Cardiac septum (tissue), 1 donor: ENCODE measurements around the gene LYVE1. TPM values are rescaled to one million over a fixed set of nuclear protein-coding genes. Genes with fewer than 3 reads are reported as not detected.
"Not testable (repeated sequence)": the region's sequence is repeated elsewhere in the genome, so short reads cannot be mapped to it uniquely, and the experiment has no call there.

Experiments
- DNase-seq: peaks from one replicate; pipeline ENCODE4 v3.0.0-alpha.2; 2020; ENCODE audit warnings: low spot score
- intact Hi-C: fragments of 100-400 bp; cut with DNase I; formaldehyde crosslinking; loops from one replicate; pipeline ENCODE4 v1.14.0; 2022
- total RNA-seq: library from RNA; stranded (reverse); fragmentation: NEBNext Ultra II Directional; extraction: Animal tissue kit (Norgen Biotek cat#: 25700); gene quantifications from one replicate; pipeline ENCODE4 v1.2.1, GENCODE V29; 2021
- donor health status: DM: no; HTN: no; CAD: no.

LYVE1 gene
- total RNA-seq, 1 donor from 2014 or later = 15.2 TPM

DNA sequence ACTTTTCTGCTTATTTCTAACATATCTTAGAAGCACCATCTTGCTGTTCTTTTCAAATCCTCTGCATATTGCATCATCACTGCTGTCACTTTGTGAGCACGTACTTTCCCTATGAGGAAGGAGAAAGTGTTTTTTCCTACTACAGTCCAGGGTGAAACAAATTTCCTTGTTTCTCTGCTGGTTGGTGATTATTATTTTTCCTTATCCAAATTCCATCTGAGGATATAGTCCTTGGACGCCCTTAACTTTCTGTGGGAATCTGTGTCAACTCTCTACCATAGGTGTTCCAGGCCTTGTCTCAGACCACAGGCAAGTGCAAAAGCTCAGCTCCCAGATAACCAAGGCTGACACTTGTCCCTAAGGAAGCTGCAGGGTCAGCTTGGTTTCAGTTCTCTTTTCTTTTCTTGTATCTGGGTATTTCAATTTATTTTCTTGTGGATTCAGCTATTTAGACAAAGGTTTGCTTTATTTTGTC, 29.4 kb upstream of the LYVE1 start:
- DNase-seq = no peak
- intact Hi-C loops = no loop called here

DNA sequence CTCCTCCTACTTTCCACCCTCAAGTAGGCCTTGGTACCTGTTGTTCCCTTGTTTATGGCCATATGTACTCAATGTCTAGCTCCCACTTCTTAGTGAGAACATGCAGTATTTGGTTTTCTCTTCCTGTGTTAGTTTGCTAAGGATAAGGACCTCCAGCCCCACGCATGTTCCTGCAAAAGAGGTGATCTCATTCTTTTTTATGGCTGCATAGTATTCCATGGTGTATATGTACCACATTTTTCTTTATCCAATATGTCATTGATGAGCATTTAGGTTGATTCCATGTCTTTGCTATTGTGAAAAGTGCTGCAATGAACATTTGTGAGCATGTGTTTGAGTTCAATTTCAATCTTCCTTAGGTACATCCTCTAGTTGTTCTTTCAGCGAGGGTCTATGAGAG, 27.4 kb upstream of the LYVE1 start:
- intact Hi-C loops, DNase-seq: not testable (repeated sequence)

DNA sequence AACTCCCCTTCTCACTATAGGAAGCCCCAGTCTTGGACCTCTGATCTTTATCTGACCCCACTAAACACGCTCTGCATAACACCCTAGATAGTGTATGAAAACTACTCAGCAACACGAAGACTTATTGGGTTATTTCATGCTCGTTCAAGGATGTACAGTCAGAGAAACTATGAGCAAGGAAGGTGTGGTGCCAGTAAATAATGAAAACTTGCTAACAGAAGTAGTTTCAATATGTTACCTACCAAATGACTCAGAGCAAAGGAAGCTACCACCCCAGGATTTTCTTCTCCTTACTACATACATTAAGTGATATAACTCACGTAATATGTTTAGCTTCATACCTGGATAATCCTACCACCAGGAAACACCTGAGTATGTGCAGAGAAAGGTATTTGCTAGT, 25.9 kb upstream of the LYVE1 start:
- DNase-seq = no peak

DNA sequence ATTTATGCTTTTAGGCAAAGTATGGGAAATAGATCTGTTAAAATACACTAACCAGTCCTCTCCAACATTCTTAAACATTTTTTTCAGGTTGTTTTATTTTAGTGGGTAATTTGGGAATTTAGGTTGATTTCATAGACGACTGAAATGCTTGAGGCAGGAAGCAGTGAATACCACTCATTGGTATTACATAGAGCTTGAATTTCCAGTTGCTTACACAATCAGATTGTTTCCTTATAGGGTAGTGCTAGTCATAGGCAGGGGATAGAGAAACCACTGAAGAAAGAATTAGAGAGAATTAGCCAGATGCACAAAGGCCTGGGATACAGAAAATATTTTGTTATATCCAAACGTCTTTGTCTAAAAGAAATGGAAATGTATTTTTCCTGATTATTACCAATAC, 23.9 kb upstream of the LYVE1 start:
- DNase-seq = no peak
- intact Hi-C loops = no loop called here

More for the DNA sequence above, 25.9 kb upstream of the LYVE1 start:
- intact Hi-C loops = no loop called here

DNA sequence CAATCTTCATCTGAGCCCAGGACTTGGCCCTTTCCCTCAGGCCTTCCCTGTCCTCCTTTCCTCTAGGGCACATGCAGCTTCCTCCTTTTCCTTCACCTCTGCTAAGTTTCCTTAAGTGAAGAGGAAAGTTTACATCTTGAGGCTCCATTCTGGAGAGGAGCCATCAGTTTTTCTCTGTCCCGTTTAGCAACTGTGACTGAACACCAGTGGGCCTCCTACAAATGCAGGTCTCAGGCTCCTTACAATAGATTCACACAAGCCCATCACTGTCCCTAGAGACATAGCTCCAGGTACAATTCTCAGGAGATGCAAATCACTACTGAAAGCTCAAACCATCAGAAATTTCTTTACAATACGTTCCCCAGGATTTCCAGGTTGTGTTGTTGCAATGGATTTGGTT, 23.3 kb upstream of the LYVE1 start:
- intact Hi-C loops = no loop called here
- no peak for DNase-seq

DNA sequence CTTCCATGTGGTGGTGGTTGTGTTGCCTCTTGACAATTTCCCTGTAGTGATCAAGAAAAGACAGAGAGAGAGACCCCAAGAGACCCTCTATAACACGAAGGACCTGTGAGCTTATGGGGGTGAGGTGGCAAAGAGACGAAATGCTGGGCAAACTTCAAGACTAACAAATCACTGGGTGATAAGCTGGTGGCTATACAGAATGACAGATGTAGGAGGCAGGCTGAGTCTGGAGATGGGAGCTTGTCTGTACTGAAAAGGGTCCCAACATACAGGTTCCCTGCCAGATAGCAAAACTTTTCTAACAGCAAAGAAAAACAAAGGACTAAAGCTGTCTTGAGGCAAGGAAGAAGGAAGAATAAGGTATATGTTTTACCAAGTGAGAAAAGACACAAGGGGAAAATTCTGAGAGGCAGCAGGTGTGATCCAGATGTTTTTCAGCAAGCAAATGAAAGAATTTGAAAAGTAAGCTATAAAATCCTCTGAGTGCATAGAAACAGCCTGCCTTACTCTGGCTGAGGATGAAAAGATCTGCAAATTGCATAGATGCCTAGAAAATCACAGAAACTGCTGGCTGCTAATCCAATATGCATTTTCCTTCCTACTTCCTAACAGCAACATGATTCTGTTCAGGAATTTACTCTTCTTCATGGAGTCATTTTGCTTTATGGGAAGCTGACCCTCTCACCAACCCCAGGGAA, 21.9 kb upstream of the LYVE1 start:
- intact Hi-C loops = no loop called here
- no peak for DNase-seq

DNA sequence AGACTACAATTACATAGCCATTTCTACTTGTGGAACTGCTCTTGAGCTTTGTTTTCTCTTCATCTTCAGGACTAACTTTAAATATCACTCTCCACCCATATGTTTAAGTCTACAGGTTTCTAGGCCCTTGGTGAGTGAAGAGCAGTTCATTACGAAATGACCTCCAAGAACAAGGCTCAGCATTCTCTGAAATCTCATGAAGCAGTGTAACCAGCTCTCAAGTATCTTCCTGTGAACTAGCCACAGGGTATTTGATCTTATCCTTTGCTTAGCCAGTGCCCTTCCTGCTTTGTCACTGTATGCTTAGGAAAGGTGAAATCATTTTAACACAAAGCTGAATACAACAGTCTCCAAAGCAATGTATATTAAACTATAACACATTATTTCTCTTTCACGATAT, 20.4 kb upstream of the LYVE1 start:
- intact Hi-C loops = no loop called here

DNA sequence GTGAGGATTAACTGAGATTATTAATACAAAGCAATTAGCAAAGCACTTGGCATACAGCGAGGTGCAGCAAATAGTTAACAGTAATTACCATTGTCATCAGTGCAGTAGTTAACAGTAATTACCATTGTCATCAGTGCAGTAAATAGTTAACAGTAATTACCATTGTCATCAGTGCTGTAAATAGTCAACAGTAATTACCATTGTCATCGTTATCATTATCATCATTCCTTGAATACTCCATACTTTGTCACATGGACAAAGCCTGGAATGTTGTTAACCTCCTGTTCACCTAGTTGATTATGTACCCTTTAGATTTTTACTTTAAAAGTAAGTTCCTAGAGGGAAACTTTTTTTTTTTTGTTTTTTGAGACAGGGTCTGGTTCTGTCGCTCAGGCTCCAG, 19.5 kb upstream of the LYVE1 start:
- intact Hi-C loops = no loop called here
- no peak for DNase-seq

More for the DNA sequence above, 20.4 kb upstream of the LYVE1 start:
- no peak for DNase-seq

DNA sequence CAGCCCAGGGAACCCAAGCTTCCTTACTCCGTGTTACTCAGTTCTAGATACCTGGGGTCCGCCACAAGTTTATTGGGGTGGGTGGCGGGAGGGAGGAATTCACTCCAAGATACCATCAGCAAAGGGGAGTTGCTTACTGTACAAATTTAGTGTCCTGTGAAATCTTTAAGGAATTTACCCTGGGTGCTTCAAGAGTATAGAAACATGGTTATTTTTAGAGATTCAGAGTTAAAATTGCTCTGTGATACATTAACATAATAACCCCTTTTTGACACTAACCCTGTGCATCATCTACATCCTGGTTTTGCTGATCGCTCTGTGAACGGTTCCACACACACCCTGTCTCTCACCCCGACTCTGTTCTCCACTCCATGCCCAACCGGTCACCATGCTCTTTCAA, 18.9 kb upstream of the LYVE1 start:
- intact Hi-C loops = no loop called here
- no peak for DNase-seq

DNA sequence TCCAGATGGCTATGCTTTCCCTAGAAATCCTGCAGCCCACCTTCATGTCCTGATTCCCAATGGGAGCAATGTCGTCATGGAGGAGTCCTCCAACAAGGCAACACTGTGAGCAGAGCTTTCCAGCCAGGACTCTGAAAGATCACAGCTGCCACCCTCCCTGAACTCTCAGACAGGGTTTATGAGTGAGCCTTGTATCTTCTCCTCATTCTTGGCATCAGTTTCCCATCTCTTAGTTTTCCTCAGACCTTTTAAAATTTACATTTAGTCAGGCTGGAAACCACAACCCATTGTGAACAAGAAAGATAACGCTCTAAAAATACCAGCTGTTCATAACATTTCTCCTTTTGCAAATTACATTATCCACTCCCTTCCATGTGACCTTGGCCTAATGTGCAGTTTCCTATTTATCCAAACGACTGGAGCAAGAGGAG, 15.6 kb upstream of the LYVE1 start:
- intact Hi-C loops = no loop called here
- DNase-seq = no peak

DNA sequence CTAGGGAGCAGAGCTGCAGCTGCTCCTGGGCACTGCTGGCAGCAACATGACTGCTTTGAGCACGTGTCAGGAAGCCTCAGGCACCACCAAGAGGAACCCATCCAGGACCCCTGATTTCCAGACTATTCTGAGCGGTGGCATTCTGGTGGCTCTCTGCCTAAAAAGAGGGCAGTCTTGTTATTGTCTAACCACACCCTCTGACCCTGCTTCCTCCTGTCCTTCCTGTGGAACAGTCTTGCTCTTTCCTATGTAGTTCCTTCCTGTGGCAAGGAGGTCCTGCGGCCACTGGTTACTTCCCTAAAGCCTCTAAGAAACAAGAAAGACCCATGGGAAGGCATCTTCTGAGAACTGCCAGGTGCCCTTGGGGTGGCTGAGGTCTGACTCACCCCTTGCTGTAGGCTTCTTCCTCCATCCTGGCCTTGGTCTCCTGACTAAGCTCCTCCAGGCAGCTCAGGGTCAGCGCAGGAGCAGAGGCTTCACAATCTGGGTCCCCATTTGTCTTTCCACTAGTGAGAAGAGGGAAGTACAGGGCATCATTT, 13.1 kb upstream of the LYVE1 start:
- DNase-seq = peak; percentile 92
- intact Hi-C loops = no loop called here

DNA sequence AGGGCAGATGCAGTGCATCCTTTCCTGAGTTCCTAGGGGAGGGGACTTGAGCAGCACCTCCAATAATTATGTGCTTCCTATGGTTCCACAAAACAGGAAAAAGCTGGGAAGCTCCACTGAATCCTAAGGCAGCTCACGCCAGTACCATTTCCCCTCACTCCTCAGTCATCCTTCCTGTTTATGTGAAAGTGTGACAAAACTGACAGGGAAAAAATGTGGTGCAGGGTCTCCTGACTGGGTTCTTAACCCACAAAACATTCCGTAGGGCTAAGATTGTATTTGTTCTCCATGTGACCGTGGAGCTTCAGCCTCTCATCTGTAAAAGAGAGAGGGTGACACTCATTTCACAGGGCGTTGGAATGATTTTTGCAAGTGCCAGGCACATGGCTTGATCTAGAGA, 12.2 kb upstream of the LYVE1 start:
- no peak for DNase-seq
- intact Hi-C loops = no loop called here

DNA sequence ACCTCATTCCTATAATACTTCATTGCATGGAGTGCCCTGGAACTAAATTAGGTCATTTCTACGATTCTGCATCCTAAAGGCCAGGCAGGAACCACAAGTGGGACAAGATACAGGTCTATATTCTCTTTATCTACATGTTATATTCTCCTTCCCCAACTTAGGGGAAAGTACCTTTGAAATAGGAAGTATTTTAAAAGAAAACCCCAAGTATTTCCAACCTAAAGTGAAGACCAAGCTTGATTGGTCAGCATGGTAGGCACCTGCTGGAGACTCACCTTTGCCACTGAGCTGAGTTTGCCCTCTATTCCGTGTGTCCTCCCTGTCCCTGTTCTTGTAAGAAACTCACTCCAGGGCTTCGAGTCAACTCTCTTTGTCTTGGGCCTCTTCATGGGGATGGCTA, 11.2 kb upstream of the LYVE1 start:
- DNase-seq = no peak
- intact Hi-C loops = no loop called here

DNA sequence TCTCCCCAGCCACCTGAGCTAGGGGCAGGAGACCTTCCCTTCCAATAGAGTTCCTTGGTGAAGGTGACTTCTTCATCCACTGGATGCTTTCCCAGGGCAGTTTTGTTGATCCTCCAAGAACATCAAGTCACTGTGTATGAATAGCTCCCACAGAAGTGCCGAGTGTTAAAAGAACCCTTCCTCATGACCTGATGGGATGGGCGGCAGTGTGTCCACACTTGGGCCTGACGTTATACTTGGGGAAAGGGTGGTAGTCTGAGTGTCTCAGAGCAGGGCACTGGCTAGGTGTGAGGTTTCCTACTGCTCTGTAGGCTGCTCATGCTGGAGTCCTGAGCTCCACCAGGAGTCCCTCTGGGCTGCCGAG, 7.6 kb upstream of the LYVE1 start:
- DNase-seq = no peak
- intact Hi-C loops = no loop called here

DNA sequence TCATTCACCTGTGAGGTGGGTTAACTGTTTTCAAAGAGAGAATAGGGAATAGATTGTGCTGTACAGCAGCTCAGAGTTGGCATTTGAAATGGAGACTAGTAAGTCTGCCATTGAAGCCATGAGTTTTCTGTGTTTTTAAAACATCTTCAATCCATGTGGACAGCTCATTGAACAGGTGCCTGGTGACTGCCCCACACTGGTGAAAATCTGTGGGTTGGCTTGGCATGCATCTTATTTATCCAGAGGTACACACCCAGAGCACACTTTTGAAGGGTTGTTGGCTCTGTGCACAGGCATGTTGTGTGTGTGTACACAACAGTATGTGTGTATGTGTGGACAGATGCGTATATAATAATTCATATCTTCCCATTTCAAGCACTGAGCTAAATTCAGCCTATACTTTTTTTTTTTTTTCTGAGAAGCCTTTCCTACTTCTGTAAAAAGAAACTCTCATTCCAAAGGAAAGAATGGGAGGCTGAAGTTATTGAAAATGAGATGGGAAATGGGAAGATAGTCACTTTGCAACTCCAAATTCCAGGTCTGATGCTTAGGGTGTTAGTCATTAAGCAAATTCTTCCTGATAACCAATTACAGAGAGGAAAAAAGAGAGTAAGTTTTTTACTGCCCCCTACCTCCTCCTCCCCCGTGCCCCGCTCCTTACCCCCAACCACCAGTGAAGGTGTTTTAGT, 7.0 kb upstream of the LYVE1 start:
- intact Hi-C loops = no loop called here
- no peak for DNase-seq

DNA sequence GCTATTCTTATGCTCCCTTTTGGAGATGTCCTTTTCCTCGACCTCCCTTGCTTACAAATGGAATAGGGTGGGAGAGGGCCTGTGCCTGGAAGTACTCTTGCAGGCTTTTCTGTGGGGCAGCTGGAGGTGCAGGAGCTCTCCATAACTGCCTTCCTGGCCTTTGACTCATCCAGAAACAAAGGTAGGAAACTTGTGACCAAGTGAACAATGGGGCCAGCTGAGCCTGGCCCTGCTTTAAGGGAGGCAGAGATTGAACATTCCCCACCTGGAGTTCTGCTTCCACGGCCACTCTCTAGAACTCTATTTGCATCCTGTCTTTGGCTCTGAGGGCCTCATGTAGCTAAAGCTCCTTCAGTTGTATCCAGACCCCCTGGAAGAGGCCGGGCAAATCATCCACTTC, 5.1 kb upstream of the LYVE1 start:
- no peak for DNase-seq
- intact Hi-C loops = no loop called here

DNA sequence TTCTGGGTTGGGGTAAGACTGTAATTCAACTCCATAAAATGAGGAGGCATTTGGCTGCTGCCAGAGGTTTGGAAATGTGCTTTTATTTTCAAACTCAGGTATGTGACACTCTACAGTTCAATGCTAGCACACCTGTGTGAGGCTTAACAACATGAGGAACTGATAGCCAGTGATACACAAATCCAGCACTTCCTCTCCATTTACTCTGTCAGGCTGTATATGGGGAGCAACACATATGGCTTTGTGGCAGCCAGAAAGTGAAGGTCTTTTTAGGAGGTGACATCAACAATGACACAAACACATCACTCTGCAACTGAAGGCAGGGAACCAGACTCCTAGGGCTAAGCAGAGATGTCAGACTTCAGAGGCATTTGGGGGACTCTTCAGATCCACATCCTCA, 4.6 kb upstream of the LYVE1 start:
- intact Hi-C loops = no loop called here
- no peak for DNase-seq

DNA sequence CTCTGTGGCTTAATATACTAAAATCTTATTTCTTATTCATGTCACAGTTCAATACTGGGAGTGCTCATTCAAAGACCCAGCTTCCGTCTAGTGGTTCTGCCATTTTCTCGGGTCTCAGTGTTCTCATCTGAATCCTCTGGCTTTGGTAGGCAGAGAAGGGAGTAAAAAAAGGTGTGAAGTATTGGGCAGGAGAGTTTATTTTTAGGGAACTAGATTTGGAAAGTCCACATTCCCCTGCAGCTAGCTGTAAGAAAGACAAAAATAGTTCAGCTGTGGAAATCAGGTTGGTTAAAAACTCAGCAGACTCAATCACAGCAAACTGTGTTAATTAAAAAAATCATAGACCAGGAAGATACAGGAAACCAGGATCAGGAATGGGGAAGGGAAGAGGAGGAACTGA, 4.1 kb upstream of the LYVE1 start:
- intact Hi-C loops = no loop called here
- DNase-seq = no peak

DNA sequence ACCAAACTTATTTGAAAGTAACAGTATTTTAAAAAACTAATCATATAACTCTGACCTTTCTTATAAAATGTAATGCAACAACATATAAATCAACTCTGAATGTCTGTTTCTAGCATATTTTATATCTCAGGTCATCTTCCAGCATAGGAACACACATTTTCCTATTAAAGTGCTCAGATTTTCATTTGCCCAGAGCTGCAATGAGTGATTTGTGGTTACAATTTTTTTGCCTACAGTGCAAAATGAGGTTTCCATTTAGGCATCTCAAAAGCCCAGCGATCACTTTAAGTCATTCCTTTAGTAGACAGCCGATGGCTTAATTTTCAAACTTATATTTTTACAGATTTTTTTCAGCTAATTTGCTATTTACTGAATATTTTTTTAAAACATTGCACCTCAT, 1.0 kb downstream of the LYVE1 start:
- no peak for DNase-seq
- intact Hi-C loops = loop anchor here (10.0 kb wide), 1 partner anchor 167 kb away; no protein-coding TSS in a partner anchor

DNA sequence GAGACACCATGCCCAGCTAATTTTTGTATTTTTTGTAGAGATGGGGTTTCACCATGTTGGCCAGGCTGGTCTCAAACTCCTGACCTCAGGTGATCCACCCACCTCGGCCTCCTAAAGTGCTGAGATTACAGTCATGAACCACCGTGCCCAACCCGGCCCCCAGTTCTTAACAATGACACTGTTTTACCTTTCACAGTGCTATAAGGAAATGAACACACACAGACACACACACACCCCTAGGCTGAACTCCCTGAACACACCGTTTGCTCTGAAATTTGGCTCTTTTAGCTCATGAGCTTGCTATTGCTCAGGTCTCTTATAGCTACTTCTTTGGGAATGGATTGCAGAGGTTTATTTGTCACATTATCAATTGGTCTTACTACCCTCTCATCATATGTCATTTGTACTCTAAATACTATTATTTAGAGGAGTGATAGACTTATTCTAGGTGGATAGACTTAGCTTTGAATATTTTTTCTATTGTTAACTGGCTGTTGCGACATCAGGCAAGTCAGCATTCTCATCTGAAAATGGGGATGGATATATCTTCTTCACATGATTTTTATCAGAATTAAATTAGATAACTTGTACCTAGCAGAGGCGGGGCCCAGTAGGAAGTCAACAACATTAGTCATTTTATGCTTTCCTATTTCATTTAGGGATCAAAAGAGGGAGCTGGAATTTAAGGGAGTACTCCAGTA, 2.1 kb downstream of the LYVE1 start:
- no peak for DNase-seq
- intact Hi-C loops = loop anchor here (10.0 kb wide), 1 partner anchor 168 kb away; no protein-coding TSS in a partner anchor
